ENCODE results near the gene MTUS2.

MTUS2 gene

DNA sequence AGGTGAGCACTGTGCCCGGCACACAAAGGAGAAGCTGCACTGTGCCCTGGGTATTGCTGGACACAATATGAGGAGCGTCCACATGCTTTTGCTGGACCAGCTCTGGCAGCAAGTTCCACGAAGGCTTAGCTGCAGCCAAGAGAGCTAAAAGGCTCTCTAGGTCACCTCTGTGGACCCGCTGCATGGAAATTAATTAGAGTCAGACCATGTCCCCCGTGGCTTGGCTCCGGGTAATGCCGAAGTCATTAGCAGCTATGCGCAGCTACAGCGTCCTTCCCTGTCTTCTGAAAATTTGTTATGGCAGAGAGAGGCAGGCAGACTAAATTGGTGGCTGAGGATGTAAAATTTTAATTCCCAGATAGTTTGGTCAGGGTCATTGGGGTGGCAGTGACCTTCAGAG is 503.8 kb downstream of the MTUS2 start:
- Histone ChIP-seq H3K79me2 (ENCODE audit: insufficient read depth, low read length) (no peaks in the 10 kb centered on the region), H3K4me3 (ENCODE audit: low read depth in 1 of 2, low read length in 2 of 2) (no peak overlapping the region), H3K9me3 (ENCODE audit: insufficient read depth, low read length, severe bottlenecking) (peaks cover 4% of the 10 kb centered on the region), H3K27me3 (ENCODE audit: insufficient read depth, low read length, poor library complexity) (no peaks in the 10 kb centered on the region), H3K4me1 (ENCODE audit: insufficient read depth, low read length) (no peaks in the 10 kb centered on the region), H3K9ac (ENCODE audit: low read depth, low read length) (no peak overlapping the region), H4K20me1 (ENCODE audit: insufficient read depth, low read length) (no peaks in the 10 kb centered on the region), H2AFZ (ENCODE audit: low read depth, low read length) (no peak overlapping the region), H3K27ac (ENCODE audit: low read length) (no peak overlapping the region), H3K36me3 (ENCODE audit: insufficient read depth, low read length) (no peaks in the 10 kb centered on the region), H3K4me2 (ENCODE audit: insufficient read depth, low read length) (no peak overlapping the region)
- DNase-seq = no peak
- ATAC-seq (ENCODE audit: insufficient read depth, low read depth) = no peak
- TF ChIP-seq EZH2 (IDR thresholded peaks at IDR 0.05; ENCODE audit: borderline replicate concordance, low read depth, low read length, severe bottlenecking) = no peak
- TF ChIP-seq, protein P1, sequence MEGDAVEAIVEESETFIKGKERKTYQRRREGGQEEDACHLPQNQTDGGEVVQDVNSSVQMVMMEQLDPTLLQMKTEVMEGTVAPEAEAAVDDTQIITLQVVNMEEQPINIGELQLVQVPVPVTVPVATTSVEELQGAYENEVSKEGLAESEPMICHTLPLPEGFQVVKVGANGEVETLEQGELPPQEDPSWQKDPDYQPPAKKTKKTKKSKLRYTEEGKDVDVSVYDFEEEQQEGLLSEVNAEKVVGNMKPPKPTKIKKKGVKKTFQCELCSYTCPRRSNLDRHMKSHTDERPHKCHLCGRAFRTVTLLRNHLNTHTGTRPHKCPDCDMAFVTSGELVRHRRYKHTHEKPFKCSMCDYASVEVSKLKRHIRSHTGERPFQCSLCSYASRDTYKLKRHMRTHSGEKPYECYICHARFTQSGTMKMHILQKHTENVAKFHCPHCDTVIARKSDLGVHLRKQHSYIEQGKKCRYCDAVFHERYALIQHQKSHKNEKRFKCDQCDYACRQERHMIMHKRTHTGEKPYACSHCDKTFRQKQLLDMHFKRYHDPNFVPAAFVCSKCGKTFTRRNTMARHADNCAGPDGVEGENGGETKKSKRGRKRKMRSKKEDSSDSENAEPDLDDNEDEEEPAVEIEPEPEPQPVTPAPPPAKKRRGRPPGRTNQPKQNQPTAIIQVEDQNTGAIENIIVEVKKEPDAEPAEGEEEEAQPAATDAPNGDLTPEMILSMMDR (IDR thresholded peaks at IDR 0.05; ENCODE audit: borderline replicate concordance, extremely low read depth, low read length, poor library complexity, severe bottlenecking) = no peak

DNA sequence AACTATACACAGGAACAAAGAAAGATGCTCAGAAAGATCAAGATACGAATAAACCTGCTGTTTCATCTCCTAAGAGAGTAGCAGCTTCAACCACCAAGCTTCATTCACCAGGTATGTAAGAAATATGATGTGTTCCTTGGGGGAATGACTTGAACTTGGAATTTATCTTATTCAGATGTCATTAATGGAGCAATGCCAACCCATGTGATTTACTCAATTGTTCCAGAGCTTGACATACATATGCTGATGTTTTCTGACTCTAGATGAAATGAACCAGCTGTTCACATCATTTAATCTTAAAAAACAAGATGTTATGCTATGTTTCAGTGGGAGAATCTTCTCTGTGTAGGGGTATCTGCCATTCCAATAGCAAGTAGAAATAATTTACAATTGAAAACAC is 504.5 kb downstream of the MTUS2 start:
- Histone ChIP-seq H3K4me3 (ENCODE audit: low read depth in 1 of 2, low read length in 2 of 2) (no peak overlapping the region), H3K27me3 (ENCODE audit: insufficient read depth, low read length, poor library complexity) (no peaks in the 10 kb centered on the region), H3K4me1 (ENCODE audit: insufficient read depth, low read length) (no peaks in the 10 kb centered on the region), H3K9me3 (ENCODE audit: insufficient read depth, low read length, severe bottlenecking) (peaks cover 4% of the 10 kb centered on the region), H4K20me1 (ENCODE audit: insufficient read depth, low read length) (no peaks in the 10 kb centered on the region), H3K79me2 (ENCODE audit: insufficient read depth, low read length) (no peaks in the 10 kb centered on the region), H3K27ac (ENCODE audit: low read length) (no peak overlapping the region), H3K9ac (ENCODE audit: low read depth, low read length) (no peak overlapping the region), H3K36me3 (ENCODE audit: insufficient read depth, low read length) (no peaks in the 10 kb centered on the region), H3K4me2 (ENCODE audit: insufficient read depth, low read length) (no peak overlapping the region), H2AFZ (ENCODE audit: low read depth, low read length) (no peak overlapping the region)
- DNase-seq (no peak), ATAC-seq (ENCODE audit: insufficient read depth, low read depth) (no peak)
- TF ChIP-seq, protein P1 (IDR thresholded peaks at IDR 0.05; ENCODE audit: borderline replicate concordance, extremely low read depth, low read length, poor library complexity, severe bottlenecking) = no peak
- no peak for TF ChIP-seq EZH2 (IDR thresholded peaks at IDR 0.05; ENCODE audit: borderline replicate concordance, low read depth, low read length, severe bottlenecking)

DNA sequence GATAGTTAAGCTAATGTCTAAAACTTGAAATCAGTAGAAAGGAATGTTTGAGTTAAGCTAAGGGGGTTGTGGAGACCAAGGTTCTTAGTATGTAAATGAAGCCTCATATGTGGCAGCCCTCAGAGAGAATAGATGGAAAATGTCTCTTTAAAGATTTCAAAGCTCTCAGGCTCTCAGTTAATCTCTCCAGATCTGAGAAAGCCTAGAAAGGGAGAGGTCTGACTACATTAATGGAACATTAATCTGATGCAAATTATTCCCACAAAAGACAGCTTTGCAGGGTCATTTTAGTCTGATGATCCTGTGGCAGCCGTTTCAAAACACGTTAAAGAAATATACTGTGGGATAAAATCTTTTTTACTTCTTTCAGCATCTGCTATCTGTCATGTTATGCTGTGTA is 508.4 kb downstream of the MTUS2 start:
- DNase-seq (no peak), ATAC-seq (ENCODE audit: insufficient read depth, low read depth) (no peak)
- no peak for TF ChIP-seq EZH2 (IDR thresholded peaks at IDR 0.05; ENCODE audit: borderline replicate concordance, low read depth, low read length, severe bottlenecking)
- TF ChIP-seq, protein P1 (IDR thresholded peaks at IDR 0.05; ENCODE audit: borderline replicate concordance, extremely low read depth, low read length, poor library complexity, severe bottlenecking) = no peak
- Histone ChIP-seq H2AFZ (ENCODE audit: low read depth, low read length) (no peak overlapping the region), H3K9ac (ENCODE audit: low read depth, low read length) (no peak overlapping the region), H3K4me1 (ENCODE audit: insufficient read depth, low read length) (no peaks in the 10 kb centered on the region), H3K9me3 (ENCODE audit: insufficient read depth, low read length, severe bottlenecking) (no peaks in the 10 kb centered on the region), H3K36me3 (ENCODE audit: insufficient read depth, low read length) (no peaks in the 10 kb centered on the region), H3K4me3 (ENCODE audit: low read depth in 1 of 2, low read length in 2 of 2) (no peak overlapping the region), H3K79me2 (ENCODE audit: insufficient read depth, low read length) (no peaks in the 10 kb centered on the region), H3K27me3 (ENCODE audit: insufficient read depth, low read length, poor library complexity) (no peaks in the 10 kb centered on the region), H3K4me2 (ENCODE audit: insufficient read depth, low read length) (no peak overlapping the region), H3K27ac (ENCODE audit: low read length) (no peak overlapping the region), H4K20me1 (ENCODE audit: insufficient read depth, low read length) (no peaks in the 10 kb centered on the region)

DNA sequence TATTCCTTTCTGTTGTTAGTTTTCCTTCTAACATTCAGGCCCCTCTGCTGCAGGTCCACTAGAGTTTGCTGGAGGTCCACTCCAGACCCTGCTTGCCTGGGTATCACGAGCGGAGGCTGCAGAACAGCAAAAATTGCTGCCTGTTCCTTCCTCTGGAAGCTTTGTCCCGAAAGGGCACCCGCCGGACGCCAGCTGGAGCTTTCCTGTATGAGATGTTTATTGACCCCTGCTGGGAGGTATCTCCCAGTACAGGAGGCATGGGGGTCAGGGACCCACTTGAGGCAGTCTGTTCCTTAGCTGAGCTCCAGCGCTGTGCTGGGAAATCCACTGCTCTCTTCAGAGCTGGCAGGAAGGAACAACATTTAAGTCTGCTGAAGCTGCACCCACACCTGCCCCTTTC is 516.2 kb downstream of the MTUS2 start:
- ATAC-seq (ENCODE audit: insufficient read depth, low read depth) (no peak), DNase-seq (no peak)
- Histone ChIP-seq H3K9me3 (ENCODE audit: insufficient read depth, low read length, severe bottlenecking) (peaks cover 14% of the 10 kb centered on the region), H3K4me1 (ENCODE audit: insufficient read depth, low read length) (0 out of 2 replicates have a peak, but pooled peaks cover 5% of the 10 kb centered on the region), H3K4me2 (ENCODE audit: insufficient read depth, low read length) (no peak overlapping the region), H2AFZ (ENCODE audit: low read depth, low read length) (no peak overlapping the region), H3K36me3 (ENCODE audit: insufficient read depth, low read length) (no peaks in the 10 kb centered on the region), H3K9ac (ENCODE audit: low read depth, low read length) (no peak overlapping the region), H3K27ac (ENCODE audit: low read length) (no peak overlapping the region), H3K79me2 (ENCODE audit: insufficient read depth, low read length) (no peaks in the 10 kb centered on the region), H3K4me3 (ENCODE audit: low read depth in 1 of 2, low read length in 2 of 2) (no peak overlapping the region), H4K20me1 (ENCODE audit: insufficient read depth, low read length) (no peaks in the 10 kb centered on the region), H3K27me3 (ENCODE audit: insufficient read depth, low read length, poor library complexity) (no peaks in the 10 kb centered on the region)
- TF ChIP-seq, protein P1 (IDR thresholded peaks at IDR 0.05; ENCODE audit: borderline replicate concordance, extremely low read depth, low read length, poor library complexity, severe bottlenecking) = no peak

All from DND-41 (cell line).